Measurements from ENCODE around the gene GRK4. TPM values are rescaled to one million over a fixed set of nuclear protein-coding genes. Genes with fewer than 3 reads are reported as not detected.

Gene GRK4
- total and polyA plus RNA-seq, 12 donors: 4.7 to 29.2 (median 8.0) TPM

- Histone ChIP-seq H3K9me3 (replicated peaks in 1 of 3) (no peaks in the 10 kb centered on the region), H3K4me1 (replicated peaks in 1 of 2) (peaks cover 10 to 24% of the 10 kb centered on the region in 2 donors), H3K27ac (no peak overlapping the region), H3K27me3 (no peaks in the 10 kb centered on the region), H3K36me3 (replicated peaks in 1 of 2) (no peaks in the 10 kb centered on the region), H3K4me3 (peak overlapping the region in 1 of 4 donors; percentile 18)
- intact Hi-C loops (cut with DNase I): loop anchor here (5.0 to 10.0 kb wide), 2 partner anchors 61 to 273 kb away; no protein-coding TSS in a partner anchor
- peak in 2 of 7 donors; percentile 13 to 14 for DNase-seq
- 27 to 53% (median 44%) methylated on average over 4 to 6 of the region's 6 CpGs for WGBS, 4 donors
- TF ChIP-seq POLR2A (IDR thresholded peaks at IDR 0.05): no peak
Observed at GRCh38 chr4:3037957-3038461, 74.6 kb downstream of the GRK4 start.

DNA sequence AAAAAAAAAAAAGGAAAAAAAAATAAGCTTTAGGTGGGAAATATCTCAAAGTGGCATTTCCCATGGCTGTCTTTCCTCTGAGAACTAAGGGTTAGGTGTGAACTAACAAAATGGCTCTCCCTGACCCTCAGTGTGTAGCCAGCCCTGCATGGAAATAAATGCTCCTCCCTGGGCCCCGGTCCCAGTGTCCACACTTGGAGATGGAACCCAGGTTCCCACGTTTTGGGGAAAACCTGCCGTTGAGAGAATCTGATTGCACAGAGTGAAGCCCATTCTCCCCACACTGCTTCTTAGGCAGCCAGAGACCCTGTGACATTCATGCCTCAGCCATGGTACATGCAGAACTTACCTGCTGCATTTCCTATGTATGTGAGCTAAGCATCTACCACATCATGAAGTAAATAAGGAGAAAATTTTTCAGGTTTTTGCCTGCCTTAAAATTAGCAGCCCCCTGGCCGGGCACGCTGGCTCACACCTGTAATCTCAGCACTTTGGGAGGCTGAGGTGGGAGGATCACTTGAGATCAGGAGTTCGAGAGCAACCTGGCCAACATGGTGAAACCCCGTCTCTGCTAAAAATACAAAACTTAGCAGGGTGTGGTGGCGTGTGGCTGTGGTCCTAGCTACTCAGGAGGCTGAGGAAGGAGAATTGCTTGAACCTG, 76.5 kb downstream of the GRK4 start:
- Histone ChIP-seq H3K4me1 (replicated peaks in 1 of 2) (peaks cover 10 to 24% of the 10 kb centered on the region in 2 donors), H3K4me3 (no peak overlapping the region), H3K27me3 (no peaks in the 10 kb centered on the region), H3K27ac (no peak overlapping the region), H3K9me3 (replicated peaks in 1 of 3) (no peaks in the 10 kb centered on the region), H3K36me3 (replicated peaks in 1 of 2) (no peaks in the 10 kb centered on the region)
- no peak for DNase-seq
- intact Hi-C loops (cut with DNase I): loop anchor here (5.0 to 10.0 kb wide), 2 partner anchors 63 to 275 kb away; no protein-coding TSS in a partner anchor
- 79 to 89% (median 82%) methylated on average over 8 of the region's 8 CpGs for WGBS, 4 donors
- TF ChIP-seq, protein P1, sequence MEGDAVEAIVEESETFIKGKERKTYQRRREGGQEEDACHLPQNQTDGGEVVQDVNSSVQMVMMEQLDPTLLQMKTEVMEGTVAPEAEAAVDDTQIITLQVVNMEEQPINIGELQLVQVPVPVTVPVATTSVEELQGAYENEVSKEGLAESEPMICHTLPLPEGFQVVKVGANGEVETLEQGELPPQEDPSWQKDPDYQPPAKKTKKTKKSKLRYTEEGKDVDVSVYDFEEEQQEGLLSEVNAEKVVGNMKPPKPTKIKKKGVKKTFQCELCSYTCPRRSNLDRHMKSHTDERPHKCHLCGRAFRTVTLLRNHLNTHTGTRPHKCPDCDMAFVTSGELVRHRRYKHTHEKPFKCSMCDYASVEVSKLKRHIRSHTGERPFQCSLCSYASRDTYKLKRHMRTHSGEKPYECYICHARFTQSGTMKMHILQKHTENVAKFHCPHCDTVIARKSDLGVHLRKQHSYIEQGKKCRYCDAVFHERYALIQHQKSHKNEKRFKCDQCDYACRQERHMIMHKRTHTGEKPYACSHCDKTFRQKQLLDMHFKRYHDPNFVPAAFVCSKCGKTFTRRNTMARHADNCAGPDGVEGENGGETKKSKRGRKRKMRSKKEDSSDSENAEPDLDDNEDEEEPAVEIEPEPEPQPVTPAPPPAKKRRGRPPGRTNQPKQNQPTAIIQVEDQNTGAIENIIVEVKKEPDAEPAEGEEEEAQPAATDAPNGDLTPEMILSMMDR (IDR thresholded peaks at IDR 0.05): no peak

DNA sequence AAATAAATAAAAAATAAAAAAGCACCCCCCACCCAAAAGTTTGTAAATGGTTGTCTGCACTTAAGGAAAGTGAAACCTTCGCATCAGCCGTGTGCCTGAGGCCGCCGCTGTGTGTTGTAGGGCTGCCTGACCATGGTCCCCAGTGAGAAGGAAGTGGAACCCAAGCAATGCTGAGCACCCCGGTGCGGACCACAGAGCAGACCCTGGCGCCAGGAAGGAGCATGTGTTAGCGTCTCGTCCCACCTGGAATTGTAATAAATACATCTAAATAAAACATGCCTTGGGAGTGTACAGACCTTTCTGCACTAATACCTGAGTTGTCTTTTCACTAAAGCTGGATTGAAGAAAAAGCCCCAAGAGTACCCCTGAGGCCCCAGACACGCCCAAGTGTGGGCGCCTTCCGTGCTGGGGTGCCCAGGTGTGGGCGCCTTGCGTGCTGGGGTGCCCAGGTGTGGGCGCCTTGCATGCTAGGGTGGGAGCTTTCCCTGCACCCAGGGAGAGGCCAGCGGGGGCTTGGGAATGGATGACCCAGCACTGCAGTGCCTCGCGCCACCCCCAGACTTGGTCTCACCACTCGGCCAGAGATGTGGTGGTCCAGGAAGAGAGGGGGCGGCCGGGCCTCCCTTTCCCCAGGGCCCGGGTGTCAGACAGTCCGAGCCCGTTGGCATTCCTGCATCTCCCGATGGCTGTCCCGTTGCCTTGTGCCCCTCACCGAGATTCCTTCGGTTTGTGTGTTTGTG, 77.3 kb downstream of the GRK4 start:
- WGBS, 4 donors: 78 to 92% (median 85%) methylated on average over 14 to 28 of the region's 28 CpGs
- Histone ChIP-seq H3K27me3 (no peaks in the 10 kb centered on the region), H3K36me3 (replicated peaks in 1 of 2) (no peaks in the 10 kb centered on the region), H3K4me3 (peak overlapping the region in 1 of 4 donors; percentile 52), H3K4me1 (replicated peaks in 1 of 2) (peaks cover 10 to 24% of the 10 kb centered on the region in 2 donors), H3K27ac (peak overlapping the region in 1 of 5 donors; percentile 82), H3K9me3 (replicated peaks in 1 of 3) (no peaks in the 10 kb centered on the region)
- intact Hi-C loops (cut with DNase I): no loop called here
- no peak for TF ChIP-seq POLR2A (IDR thresholded peaks at IDR 0.05)
- TF ChIP-seq, protein P1 (IDR thresholded peaks at IDR 0.05): no peak
- peak in 1 of 7 donors; percentile 16 for DNase-seq

DNA sequence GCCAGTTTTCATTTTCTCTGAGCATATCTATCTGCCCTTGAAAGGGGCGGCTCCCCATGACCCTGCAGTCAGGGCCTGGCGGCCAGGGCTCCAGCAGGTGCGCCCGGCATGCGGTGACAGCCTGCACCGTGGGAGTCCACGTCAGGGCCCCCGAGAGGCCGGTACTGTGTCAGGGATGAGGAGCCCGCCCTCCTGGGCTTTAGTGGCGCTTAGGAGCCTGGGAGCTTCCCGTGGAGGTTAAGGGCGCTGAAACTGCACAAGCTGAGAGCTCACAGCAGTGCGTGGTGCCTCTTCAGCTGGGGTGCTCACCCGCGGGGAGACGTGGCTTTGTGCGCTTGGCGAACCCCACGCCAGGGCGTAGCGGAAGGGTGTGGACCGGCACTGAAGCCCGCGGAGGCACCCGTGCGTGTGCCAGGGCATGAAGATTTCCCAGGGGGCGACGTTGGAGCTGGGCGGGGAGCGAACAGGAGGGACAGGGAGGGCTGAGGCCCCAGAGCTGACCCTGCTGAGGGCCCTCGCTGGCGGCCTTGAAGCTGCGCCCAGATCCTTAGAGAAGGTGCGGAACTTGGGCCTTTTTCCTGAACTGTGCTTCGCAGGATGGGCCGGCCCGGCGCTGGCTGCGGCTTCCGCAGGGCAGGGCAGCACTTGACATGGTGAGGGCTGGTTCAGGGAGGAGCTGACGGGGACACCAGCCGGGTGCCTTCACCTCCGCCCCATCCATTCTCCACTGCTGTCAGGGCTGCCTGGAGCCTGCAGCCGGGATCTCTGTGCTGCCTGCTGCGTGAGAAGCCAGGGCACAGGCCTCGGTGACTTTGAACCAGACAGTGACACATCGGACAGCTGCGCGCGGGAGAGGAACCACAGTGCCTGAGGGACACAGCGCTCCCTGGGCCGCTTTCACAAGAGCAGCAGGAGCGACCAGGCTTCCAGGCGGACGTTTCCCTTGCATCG, 78.1 kb downstream of the GRK4 start:
- Histone ChIP-seq H3K27me3 (no peaks in the 10 kb centered on the region), H3K36me3 (replicated peaks in 1 of 2) (no peaks in the 10 kb centered on the region), H3K4me1 (replicated peaks in 1 of 2) (peaks cover 10 to 24% of the 10 kb centered on the region in 2 donors), H3K9me3 (replicated peaks in 1 of 3) (no peaks in the 10 kb centered on the region), H3K27ac (peak overlapping the region in 3 of 5 donors; percentile 65 to 82 (median 82)), H3K4me3 (peak overlapping the region in 2 of 4 donors; percentile 17 to 52)
- 10 to 27% (median 25%) methylated on average over 8 to 57 of the region's 57 CpGs for WGBS, 4 donors
- intact Hi-C loops (cut with DNase I): no loop called here
- peak; percentile 65 to 92 (median 88) for DNase-seq
- peak in 1 of 2 donors; percentile 48 for TF ChIP-seq POLR2A (IDR thresholded peaks at IDR 0.05)
- TF ChIP-seq, protein P1 (IDR thresholded peaks at IDR 0.05): no peak
